HTR-8/SVneo (cell line): Measurements from ENCODE around the gene COIL.
"Not testable (repeated sequence)": the region's sequence is repeated elsewhere in the genome, so short reads cannot be mapped to it uniquely, and the experiment has no call there.

Experiments
- DNase-seq: peaks from one replicate; pipeline ENCODE4 v3.0.0; 2011; ENCODE audit warnings: low spot score, mixed read lengths; ENCODE audit not compliant: insufficient read length
- FAIRE-seq: peaks from 2 replicates; lab custom pipeline; 2011; peaks lifted over from hg19 to GRCh38; lab: Jason Lieb, UNC

The COIL gene

GRCh38 chr17:56979091-56979480, 18.2 kb upstream of the COIL start:
- DNase-seq: no peak
- FAIRE-seq: no peak

GRCh38 chr17:56978441-56979090, 17.7 kb upstream of the COIL start:
- peak; percentile 42 for FAIRE-seq
- no peak for DNase-seq

GRCh38 chr17:56977673-56978395, 17.0 kb upstream of the COIL start, which contains the start of gene SCPEP1:
Gene SCPEP1 (plus strand): TSS chr17:56978131. CDS start chr17:56978160, 29 bp downstream.
- peak; percentile 92 for FAIRE-seq

GRCh38 chr17:56976941-56977608, 16.2 kb upstream of the COIL start:
- FAIRE-seq: no peak
- no peak for DNase-seq

More at GRCh38 chr17:56977673-56978395, 17.0 kb upstream of the COIL start, which contains the start of gene SCPEP1:
- peak; percentile 99 for DNase-seq

DNA sequence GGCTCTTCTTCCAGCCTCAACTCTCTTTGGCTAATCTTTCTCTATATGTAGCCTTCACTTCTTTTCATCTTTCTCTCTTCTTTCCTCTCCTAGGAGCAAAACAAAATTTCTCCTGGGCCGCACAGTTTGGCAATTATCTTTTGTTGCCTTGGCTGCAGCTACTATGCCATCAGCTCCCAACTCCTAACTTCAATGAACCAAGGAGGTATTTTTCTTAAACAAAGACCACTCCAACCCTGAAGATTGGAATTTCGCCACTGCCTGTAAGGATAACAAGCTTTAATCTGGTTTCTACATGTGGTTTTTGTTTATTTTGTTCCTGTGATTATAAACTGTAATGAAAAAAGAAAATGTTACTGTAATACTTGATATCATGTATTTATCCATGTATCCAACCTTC, 14.8 kb upstream of the COIL start:
- no peak for DNase-seq
- FAIRE-seq: no peak

DNA sequence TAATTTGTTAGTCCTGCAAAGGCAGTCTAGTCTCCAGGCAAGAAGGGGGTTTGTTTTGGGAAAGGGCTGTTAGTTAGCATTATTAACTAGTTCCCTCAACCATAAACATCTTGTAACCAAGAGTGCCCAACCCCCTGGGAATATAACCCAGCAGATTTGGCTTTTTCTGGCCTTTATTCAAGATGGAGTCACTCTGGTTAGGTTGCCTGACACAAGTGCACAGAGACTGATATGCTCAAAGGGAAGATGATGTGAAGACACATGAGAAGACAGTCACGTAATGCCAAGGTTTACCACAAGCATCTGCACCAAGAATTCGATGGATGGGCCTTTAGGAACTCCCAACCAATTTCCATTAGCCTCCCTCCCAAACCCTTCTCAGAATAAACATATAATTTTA, 13.2 kb upstream of the COIL start:
- FAIRE-seq: no peak
- no peak for DNase-seq

DNA sequence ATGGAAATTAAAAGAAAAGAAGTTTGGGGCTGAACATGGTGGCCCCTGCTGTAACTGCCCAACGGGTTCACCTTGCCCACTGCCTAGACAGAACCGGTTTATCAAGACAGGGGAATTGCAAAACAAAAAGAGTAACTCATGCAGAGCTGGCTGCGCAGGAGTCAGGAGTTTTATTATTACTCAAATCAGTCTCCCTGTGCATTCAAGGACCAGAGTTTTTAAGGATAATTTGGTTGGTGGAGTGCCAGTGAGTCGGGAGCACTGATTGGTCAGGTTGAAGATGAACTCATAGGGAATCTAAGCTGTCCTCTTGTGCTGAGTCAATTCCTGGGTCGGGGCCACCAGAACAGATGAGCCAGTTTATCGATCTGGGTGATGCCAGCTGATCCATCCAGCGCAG, 12.7 kb upstream of the COIL start:
- FAIRE-seq (no peak), DNase-seq (no peak)

GRCh38 chr17:56972111-56972730, 11.4 kb upstream of the COIL start:
- peak; percentile 89 for FAIRE-seq
- DNase-seq: no peak

DNA sequence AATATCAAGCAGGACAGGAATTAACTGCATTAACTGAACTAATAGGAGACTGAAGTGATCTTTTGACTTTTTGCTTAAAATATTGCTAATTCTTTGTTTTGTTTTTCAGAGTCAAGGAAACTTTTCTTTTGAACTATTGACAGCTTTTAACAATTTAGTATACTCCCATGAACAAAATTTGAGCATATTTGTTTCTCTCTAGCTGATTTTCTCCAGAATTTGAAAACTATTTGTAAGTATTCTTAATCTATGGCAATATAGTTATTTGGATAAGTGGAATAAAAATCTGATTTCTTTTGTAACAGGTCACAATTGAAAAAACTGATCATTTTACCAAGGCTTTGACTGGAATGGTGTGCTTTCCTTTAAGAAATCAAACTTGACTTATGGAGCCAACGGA, 10.1 kb upstream of the COIL start:
- FAIRE-seq: no peak

DNA sequence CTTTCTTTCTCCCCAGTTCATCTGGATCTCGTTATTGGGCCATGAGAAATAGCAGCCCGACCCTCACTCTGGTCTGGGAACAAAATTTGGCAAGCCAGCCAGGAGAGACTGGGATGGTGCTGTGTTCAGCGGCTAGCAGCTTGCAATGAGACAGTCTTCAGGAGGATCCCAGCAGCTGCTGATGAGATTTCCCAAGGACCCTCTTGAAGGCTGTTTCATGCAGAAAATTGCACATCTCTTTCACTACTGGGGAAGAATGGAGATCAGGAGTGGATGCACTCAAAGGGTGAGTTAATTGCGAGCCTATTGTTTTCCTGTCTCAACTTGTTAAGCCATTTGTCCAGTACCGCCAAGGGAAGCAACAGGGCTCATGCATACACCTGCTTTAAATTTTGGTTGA, 5.5 kb upstream of the COIL start:
- no peak for DNase-seq
- FAIRE-seq: no peak

More for the DNA sequence above, 10.1 kb upstream of the COIL start:
- DNase-seq: no peak

- FAIRE-seq, DNase-seq: not testable (repeated sequence)
These were observed 4.8 kb upstream of the COIL start for GRCh38 chr17:56965681-56966080.

GRCh38 chr17:56965241-56965640, 4.4 kb upstream of the COIL start:
- not testable (repeated sequence) for DNase-seq, FAIRE-seq

DNA sequence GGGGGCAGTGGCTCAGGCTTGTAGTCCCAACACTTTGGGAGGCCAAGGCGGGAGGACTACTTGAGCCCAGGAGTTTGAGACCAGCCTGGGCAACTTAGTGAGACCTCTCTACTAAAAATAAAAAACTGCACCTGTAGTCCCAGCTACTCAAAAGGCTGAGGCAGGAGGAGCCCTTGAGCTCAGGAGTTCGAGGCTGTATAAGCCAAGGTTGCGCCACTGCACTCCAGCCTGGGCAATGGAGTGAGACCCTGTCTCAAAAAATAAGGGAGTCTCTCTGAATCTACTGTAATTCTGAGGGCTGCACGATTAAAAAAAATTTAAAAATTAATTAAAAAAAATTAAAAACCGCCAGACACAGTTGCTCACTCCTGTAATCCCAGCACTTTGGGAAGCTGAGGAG, 3.9 kb downstream of the COIL start:
- FAIRE-seq: no peak
- no peak for DNase-seq

DNA sequence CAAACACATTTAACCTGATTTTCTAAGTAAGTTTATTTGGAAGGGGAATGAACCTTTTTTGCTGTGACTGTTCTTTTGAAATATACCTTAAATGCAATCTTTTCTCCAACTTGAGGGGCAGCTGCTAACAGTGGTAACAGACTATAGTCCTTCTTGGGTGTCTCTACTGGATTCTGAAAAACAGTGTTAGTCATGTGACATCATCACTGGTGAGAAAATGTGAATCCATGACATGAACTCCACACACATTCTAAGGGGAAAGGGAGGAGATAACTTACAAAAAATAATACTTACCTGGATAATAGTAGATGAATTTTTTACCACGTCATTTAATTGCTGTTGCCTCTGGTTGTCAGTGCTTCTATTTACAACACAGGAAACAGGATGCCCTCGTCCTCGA, 11.3 kb downstream of the COIL start:
- no peak for DNase-seq
- no peak for FAIRE-seq

GRCh38 chr17:56948491-56948890, 12.4 kb downstream of the COIL start:
- DNase-seq: no peak
- FAIRE-seq: no peak

GRCh38 chr17:56947741-56948140, 13.1 kb downstream of the COIL start:
- no peak for DNase-seq
- no peak for FAIRE-seq

DNA sequence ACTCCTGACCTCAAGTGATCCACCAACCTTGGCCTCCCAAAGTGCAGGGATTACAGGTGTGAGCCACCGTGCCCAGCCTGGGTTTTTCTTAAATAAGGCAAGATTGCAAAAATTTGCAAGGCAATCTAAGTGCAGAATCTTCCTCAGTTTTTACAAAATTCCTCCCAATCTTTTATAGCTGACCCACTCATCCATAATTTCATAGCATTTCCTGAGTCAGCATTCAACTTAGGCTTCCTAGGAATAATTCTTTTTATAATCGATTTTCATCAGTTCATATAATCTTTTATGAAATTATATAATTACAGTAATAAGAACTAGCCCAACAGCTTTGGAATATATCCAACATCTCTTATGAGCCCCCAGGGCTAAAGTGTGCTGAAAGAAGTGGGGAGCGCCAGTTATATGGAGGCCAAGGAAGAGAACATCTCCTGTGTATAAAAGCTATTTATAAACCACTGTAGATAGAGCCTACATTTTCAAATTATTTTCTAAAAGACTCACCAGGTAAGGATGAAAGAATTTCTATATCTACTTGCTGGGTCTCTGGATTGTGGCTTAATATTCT, 14.8 kb downstream of the COIL start:
- FAIRE-seq (no peak), DNase-seq (no peak)

GRCh38 chr17:56943505-56944125, 17.2 kb downstream of the COIL start:
- FAIRE-seq (peak; percentile 89), DNase-seq (no peak)

DNA sequence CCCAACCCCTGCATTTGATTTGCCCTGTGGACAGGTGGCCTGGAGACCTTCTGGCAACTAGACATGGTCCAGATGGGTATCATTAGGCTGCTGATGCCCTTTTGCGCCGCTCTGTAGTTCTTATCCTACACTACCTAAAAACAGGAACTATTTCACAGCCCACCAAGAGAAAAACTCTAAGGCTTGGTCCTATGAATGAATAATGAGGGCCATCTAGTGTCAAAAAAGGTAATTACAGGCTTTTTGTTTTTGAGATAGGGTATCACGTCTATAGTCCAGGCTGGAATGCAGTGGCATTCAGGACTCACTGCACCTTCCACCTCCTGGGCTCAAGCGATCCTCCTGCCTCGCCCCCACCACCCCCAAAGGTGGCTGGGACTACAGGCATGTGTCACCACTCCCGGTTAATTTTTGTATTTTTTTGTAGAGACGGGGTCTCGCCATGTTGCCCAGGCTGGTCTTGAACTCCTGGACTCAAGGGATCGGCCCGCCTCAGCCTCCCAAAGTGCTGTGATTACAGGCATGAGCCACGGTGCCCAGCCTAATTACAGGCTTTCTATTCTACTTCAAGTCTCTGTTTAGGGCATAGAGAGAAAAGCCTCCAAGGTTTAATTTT, 20.9 kb downstream of the COIL start:
- DNase-seq (peak; percentile 82), FAIRE-seq (peak; percentile 23)
